K562 (cell line): ENCODE data around the gene MED20. TPM values are rescaled to one million over a fixed set of nuclear protein-coding genes. Genes with fewer than 3 reads are reported as not detected.
A peak's percentile ranks its signal among the peaks of the same experiment; 100 is the strongest.

Source experiments
- ATAC-seq: fragments of 200-7000 bp; cut with Tn5 transposase; 3 replicates; pipeline ENCODE4 v1.9.1; 2020; ENCODE audit warnings: moderate library complexity
- Bru-seq: library from RNA; stranded (reverse); fragments of 400-500 nt; gene quantifications from one replicate; lab custom pipeline; 2021; lab: Mats Ljungman, UMichigan
- BruChase-seq, 2 experiments: library from RNA; stranded (reverse); fragments of 400-500 nt; gene quantifications; one replicate each; lab custom pipeline; 2021; lab: Mats Ljungman, UMichigan
- BruUV-seq: library from RNA; stranded (reverse); fragments of 400-500 nt; replicated peaks from 2 replicates; lab custom pipeline; 2021; lab: Mats Ljungman, UMichigan
- CTCF ChIA-PET: fragments of 300-600 bp; formaldehyde crosslinking; extraction: SDS; loops from one replicate; lab custom pipeline; 2021; ENCODE audit warnings: low intra/inter-chr PET ratio; lab: Yijun Ruan, JAX
- POLR2A ChIA-PET: fragments of 300-600, 350-650 bp; sonication (Branson Sonifier 250); formaldehyde crosslinking; extraction: SDS; loops from one replicate; lab custom pipeline; 2021; ENCODE audit warnings: antibody characterized with exemption, inconsistent platforms; lab: Yijun Ruan, JAX
- DNase-seq, 4 experiments: peaks; one replicate each; pipeline versions ENCODE4 v3.0.0 to v3.0.0-alpha.2; 2011 to 2018; ENCODE audit warnings: low spot score in 3 of 4, mixed read lengths in 3 of 4; ENCODE audit errors: extremely low read depth in 1 of 4
- FAIRE-seq: peaks from 2 replicates; lab custom pipeline; 2011; peaks lifted over from hg19 to GRCh38; lab: Jason Lieb, UNC
- H2AFZ ChIP-seq: 2 replicates; pipeline ENCODE4 v1.6.0; 2011; ENCODE audit warnings: low read depth, low read length, control low read depth, inconsistent platforms
- H3K27ac ChIP-seq: fragments of 200-600 bp; 3 replicates; pipeline ENCODE4 v1.8.0; 2011; ENCODE audit warnings: low read depth, mild to moderate bottlenecking, control low read depth, inconsistent platforms, low read length, moderate library complexity, mixed read lengths; ENCODE audit errors: extremely low read depth
- H3K27me3 ChIP-seq, 2 experiments: fragments of 300-600 bp in 1 of 2; 2 replicates in 1 of 2; 3 replicates in 1 of 2; pipeline versions ENCODE4 v1.6.0 to v1.8.0; 2011; ENCODE audit warnings: inconsistent platforms in 2 of 2, low read length in 2 of 2, mild to moderate bottlenecking in 1 of 2, mixed read lengths in 1 of 2, moderate library complexity in 1 of 2; ENCODE audit not compliant: control insufficient read depth in 2 of 2, insufficient read depth in 2 of 2
- H3K36me3 ChIP-seq: fragments of 300-600 bp; 3 replicates; pipeline ENCODE4 v1.8.0; 2011; ENCODE audit warnings: mild to moderate bottlenecking, low read length, inconsistent platforms; ENCODE audit not compliant: control insufficient read depth, insufficient read depth
- H3K4me1 ChIP-seq, 2 experiments: fragments of 200-600 bp in 1 of 2; replicated peaks in 1 of 2; 2 replicates in 1 of 2; 3 replicates in 1 of 2; pipeline versions ENCODE4 v1.5.1 to v1.8.0; 2011; ENCODE audit warnings: inconsistent platforms in 2 of 2, low read length in 2 of 2, mild to moderate bottlenecking in 1 of 2, mixed read lengths in 1 of 2, moderate library complexity in 1 of 2; ENCODE audit not compliant: control insufficient read depth in 2 of 2, insufficient read depth in 2 of 2
- H3K4me2 ChIP-seq: 2 replicates; pipeline ENCODE4 v1.6.1; 2011; ENCODE audit warnings: low read length, control low read depth, inconsistent platforms, mixed read lengths; ENCODE audit not compliant: insufficient read depth
- H3K4me3 ChIP-seq: fragments of 200-600 bp; sonication (generic), shearing (Covaris generic); 2 replicates; pipeline ENCODE4 v1.5.1; 2016; ENCODE audit warnings: control low read depth, inconsistent platforms
- H3K79me2 ChIP-seq: fragments of 200-600 bp; 3 replicates; pipeline ENCODE4 v1.8.0; 2011; ENCODE audit warnings: low read length, inconsistent platforms; ENCODE audit not compliant: control insufficient read depth, insufficient read depth
- H3K9ac ChIP-seq, 2 experiments: 2 replicates each; pipeline versions ENCODE4 v1.6.0 to v1.6.1; 2011; ENCODE audit warnings: low read depth in 2 of 2, low read length in 2 of 2, control low read depth in 1 of 2, inconsistent platforms in 1 of 2, mild to moderate bottlenecking in 1 of 2, mixed read lengths in 1 of 2; ENCODE audit not compliant: insufficient read depth in 1 of 2
- H3K9me1 ChIP-seq: one replicate; pipeline ENCODE4 v1.6.0; 2011; ENCODE audit warnings: inconsistent platforms, mild to moderate bottlenecking, low read length, moderate library complexity; ENCODE audit not compliant: control insufficient read depth, insufficient read depth
- H3K9me3 ChIP-seq: replicated peaks from 2 replicates; pipeline ENCODE4 v1.5.1; 2011; ENCODE audit warnings: low read depth, low read length, inconsistent platforms; ENCODE audit not compliant: control insufficient read depth, insufficient read depth
- H4K20me1 ChIP-seq: replicated peaks from 2 replicates; pipeline ENCODE4 v1.6.1; 2011; ENCODE audit warnings: low read length, inconsistent platforms, mixed read lengths; ENCODE audit not compliant: control insufficient read depth, insufficient read depth
- CBX8 ChIP-seq: fragments of 200-600 bp; sonication (generic); IDR thresholded peaks from 2 replicates; pipeline ENCODE4 v1.6.1; 2012; ENCODE audit warnings: borderline replicate concordance, mixed run types, low read depth, mild to moderate bottlenecking, moderate library complexity, mixed read lengths, low read length, control low read depth, inconsistent platforms; ENCODE audit not compliant: poor library complexity, severe bottlenecking; ENCODE audit errors: extremely low read depth
- DIDO1 ChIP-seq: fragments of 450-650 bp; IDR thresholded peaks from 2 replicates; pipeline ENCODE4 v1.6.1; 2016; ENCODE audit warnings: low read depth, missing biosample characterization, missing genetic modification characterization
- GTF2E2 ChIP-seq: fragments of 200-800 bp; sonication (Bioruptor generic); IDR thresholded peaks from 2 replicates; pipeline ENCODE4 v1.6.1; 2016; ENCODE audit warnings: missing genetic modification characterization, missing compliant biosample characterization
- MCM3 ChIP-seq: fragments of 450-650 bp; IDR thresholded peaks from 2 replicates; pipeline ENCODE4 v1.6.1; 2016
- MXI1 ChIP-seq: IDR thresholded peaks from 2 replicates; pipeline ENCODE4 v1.6.1; 2011; ENCODE audit warnings: low read depth, mild to moderate bottlenecking, improper control_type of control experiment, low read length
- NCOR1 ChIP-seq: fragments of 450-650 bp; IDR thresholded peaks from 2 replicates; pipeline ENCODE4 v1.6.1; 2016; ENCODE audit warnings: mild to moderate bottlenecking, moderate library complexity
- NEUROD1 ChIP-seq: fragments of 150-350 bp; IDR thresholded peaks from 2 replicates; pipeline ENCODE4 v1.6.1; 2014; ENCODE audit warnings: borderline replicate concordance, low read length, low read depth; ENCODE audit not compliant: partially characterized antibody
- NRF1 ChIP-seq, 2 experiments: fragments of 450-650 bp; IDR thresholded peaks in 1 of 2; conservative IDR thresholded peaks in 1 of 2; 2 replicates each; pipeline ENCODE4 v1.6.1; 2014; ENCODE audit warnings: mild to moderate bottlenecking in 2 of 2
- POLR2H ChIP-seq: IDR thresholded peaks from 2 replicates; pipeline ENCODE4 v1.6.1; 2016; ENCODE audit warnings: missing genetic modification characterization, low read depth, mild to moderate bottlenecking, control low read depth, missing compliant biosample characterization, moderate library complexity
- TAF9B ChIP-seq: fragments of 450-650 bp; IDR thresholded peaks from 2 replicates; pipeline ENCODE4 v1.6.1; 2018; ENCODE audit warnings: mild to moderate bottlenecking; ENCODE audit not compliant: partially characterized antibody
- ZNF12 ChIP-seq: sonication (generic); formaldehyde crosslinking; IDR thresholded peaks from 2 replicates; pipeline ENCODE4 v1.4.0; 2020; ENCODE audit warnings: mild to moderate bottlenecking, missing genetic modification reagents
- ZNF197 ChIP-seq: fragments of 200-800 bp; sonication (Bioruptor generic); IDR thresholded peaks from 2 replicates; pipeline ENCODE4 v1.6.1; 2016; ENCODE audit warnings: low read depth, missing genetic modification characterization, missing compliant biosample characterization
- ZNF780A ChIP-seq: fragments of 250-450 bp; sonication (Bioruptor Pico); IDR thresholded peaks from 2 replicates; pipeline ENCODE4 v1.5.0; 2021; ENCODE audit warnings: mild to moderate bottlenecking
- WGBS: fragments of 100-300 bp; shearing (Covaris generic); methylation state at CpG from one replicate; pipeline ENCODE4 v1.1.6; 2016; ENCODE audit warnings: low coverage, mixed read lengths; ENCODE audit not compliant: insufficient coverage; ENCODE audit errors: missing lambda C conversion rate; 5-methylcytosine and 5-hydroxymethylcytosine counted together
- in situ Hi-C: fragments of 300-500 bp; cut with MboI; formaldehyde crosslinking; loops from 4 replicates; pipeline ENCODE4 v1.15.0; 2018; ENCODE audit warnings: inconsistent platforms, mixed read lengths
- intact Hi-C: fragments of 100-400 bp; cut with micrococcal nuclease; formaldehyde crosslinking; loops from 2 replicates; pipeline ENCODE4 v1.14.2; 2022
- long read RNA-seq, 3 experiments: library from polyadenylated mRNA in 2 of 3; library from RNA in 1 of 3; unstranded in 2 of 3; stranded (forward) in 1 of 3; transcript quantifications; one replicate each; pipeline ENCODE4 v2.0.0, GENCODE V29; 2019 to 2022
- polyA minus RNA-seq, 3 experiments: library from RNA; depleted of rRNA, polyadenylated mRNA; stranded (reverse); fragments of >200 nt; gene quantifications; 2 replicates each; pipeline ENCODE4 v1.2.3, GENCODE V29; 2011
- polyA plus RNA-seq, 8 experiments: library from polyadenylated mRNA; depleted of rRNA in 4 of 8; stranded (reverse) in 5 of 8; unstranded in 3 of 8; fragments of >200 nt; fragmentation: Nextera tagmentation in 2 of 8; fragmentation: Illumina TruSeq in 1 of 8; extraction: Ambion mirVana in 2 of 8; extraction: Trizol in 1 of 8; gene quantifications; 2 replicates each; pipeline versions ENCODE4 v1.2.1 to v1.2.3, GENCODE V29; 2011 to 2014; ENCODE audit warnings: inconsistent platforms in 1 of 8, missing spikeins in 1 of 8
- total RNA-seq, 7 experiments: library from RNA; depleted of rRNA in 6 of 7; stranded (reverse); fragments of >200 nt in 6 of 7; fragmentation: Illumina TruSeq in 2 of 7; extraction: Trizol in 2 of 7; gene quantifications; 2 replicates each; pipeline versions ENCODE4 v1.2.1 to v1.2.3, GENCODE V29; 2011 to 2021; ENCODE audit warnings: low replicate concordance in 1 of 7
- TF ChIP-seq, protein P1 (sequence below): sonication (generic); formaldehyde crosslinking; IDR thresholded peaks from 2 replicates; pipeline ENCODE4 v1.8.0; 2022; ENCODE audit warnings: missing genetic modification reagents, mild to moderate bottlenecking, borderline replicate concordance

Gene MED20, protein sequence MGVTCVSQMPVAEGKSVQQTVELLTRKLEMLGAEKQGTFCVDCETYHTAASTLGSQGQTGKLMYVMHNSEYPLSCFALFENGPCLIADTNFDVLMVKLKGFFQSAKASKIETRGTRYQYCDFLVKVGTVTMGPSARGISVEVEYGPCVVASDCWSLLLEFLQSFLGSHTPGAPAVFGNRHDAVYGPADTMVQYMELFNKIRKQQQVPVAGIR
- total RNA-seq (2011; cell fraction: chromatin; rRNA removed; ENCODE audit: low replicate concordance): 55.3 and 68.5 TPM in 2 replicates
- 42.0 and 46.7 TPM in 2 replicates for total RNA-seq (2011; cell fraction: nucleolus; rRNA removed)
- total RNA-seq (2011; cell fraction: nucleoplasm; rRNA removed): 54.3 and 70.6 TPM in 2 replicates
- 27.3 and 33.6 TPM in 2 replicates for total RNA-seq (2014; rRNA removed)
- total RNA-seq (2014; rRNA removed; fragmentation: Illumina TruSeq; extraction: Trizol): 44.6 and 45.7 TPM in 2 replicates
- 36.7 and 38.1 TPM in 2 replicates for total RNA-seq (2015; rRNA removed; fragmentation: Illumina TruSeq; extraction: Trizol)
- 46.0 and 46.5 TPM in 2 replicates for total RNA-seq (2021)
- polyA plus RNA-seq (2011; rRNA removed): 57.6 and 60.0 TPM in 2 replicates
- polyA plus RNA-seq (2011; cell fraction: cytosol; rRNA removed): 61.5 and 69.9 TPM in 2 replicates
- 37.6 and 39.3 TPM in 2 replicates for polyA plus RNA-seq (2011; cell fraction: nucleus; rRNA removed)
- polyA plus RNA-seq (2012): 30.2 and 30.4 TPM in 2 replicates
- polyA plus RNA-seq (2014; fragmentation: Illumina TruSeq; extraction: Trizol): 48.8 and 58.2 TPM in 2 replicates
- 10 to 100 TPM; 63.8 to 80.9 TPM for polyA plus RNA-seq (2014; fragmentation: Nextera tagmentation; extraction: Ambion mirVana)
- 30.4 and 32.1 TPM in 2 replicates for polyA plus RNA-seq (2014; rRNA removed)
- 55.4 and 62.0 TPM in 2 replicates for polyA minus RNA-seq (2011; rRNA and poly(A)+ RNA removed)
- 21.7 and 24.6 TPM in 2 replicates for polyA minus RNA-seq (2011; cell fraction: cytosol; rRNA and poly(A)+ RNA removed)
- 16.6 and 27.3 TPM in 2 replicates for polyA minus RNA-seq (2011; cell fraction: nucleus; rRNA and poly(A)+ RNA removed)
- percentile 81 among the genes with signal in this experiment for Bru-seq, nascent RNA
- BruChase-seq, experiment 1, labeled RNA remaining after a 2-hour chase: percentile 77 among the genes with signal in this experiment
- BruChase-seq, experiment 2, labeled RNA remaining after a 6-hour chase: percentile 79 among the genes with signal in this experiment
- long read RNA-seq, experiment 1, transcript MED20-201 (4 exons, 2,438 nt): major isoform, 55 of 118 reads
- long read RNA-seq, experiment 1, partial matches to known transcripts: 4 of 118 reads
- long read RNA-seq, experiment 1, other reads (novel, unspliced or antisense): 55 of 118 reads
- long read RNA-seq, experiment 2, partial matches to known transcripts: 2 of 49 reads
- long read RNA-seq, experiment 2, other reads (novel, unspliced or antisense): 45 of 49 reads
- long read RNA-seq, experiment 3, transcript MED20-201 (4 exons, 2,438 nt): major isoform, 43 of 55 reads
- long read RNA-seq, experiment 3, partial matches to known transcripts: 1 of 55 reads
- long read RNA-seq, experiment 3, other reads (novel, unspliced or antisense): 9 of 55 reads

DNA sequence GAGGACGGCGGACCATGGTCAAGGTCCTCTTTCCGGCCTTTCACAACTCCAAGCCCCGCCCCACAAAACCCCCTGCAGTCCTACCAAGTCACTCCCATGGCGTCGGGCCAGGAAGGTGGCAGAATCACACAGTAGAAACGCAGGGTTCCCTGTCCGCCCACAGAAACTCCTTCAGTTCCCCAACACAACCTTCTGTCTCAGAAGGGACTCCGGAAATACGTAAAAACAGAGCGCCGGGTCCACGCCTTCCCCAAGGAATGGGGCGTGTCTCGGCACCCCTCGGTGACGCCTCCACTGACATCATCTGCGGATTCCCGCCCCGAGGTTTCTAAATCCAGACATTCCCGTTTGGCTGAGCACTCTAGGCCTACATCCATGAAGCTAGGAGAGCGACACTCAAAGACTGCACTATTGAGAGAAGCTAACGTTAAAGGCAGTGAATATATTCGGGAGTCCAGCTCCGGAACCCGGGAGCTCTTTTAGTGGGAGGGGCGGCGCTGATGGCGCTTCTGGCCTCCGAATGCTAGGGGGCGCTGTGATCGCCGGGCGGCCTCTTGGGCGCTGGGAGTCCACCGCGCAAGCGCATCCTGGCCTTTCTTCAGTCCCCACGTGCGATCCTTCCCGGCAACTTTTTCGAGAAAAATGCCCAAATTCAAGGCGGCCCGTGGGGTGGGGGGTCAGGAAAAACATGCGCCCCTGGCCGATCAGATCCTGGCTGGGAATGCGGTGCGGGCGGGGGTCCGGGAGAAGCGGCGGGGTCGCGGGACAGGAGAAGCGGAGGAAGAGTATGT is at the start of gene MED20, which contains the start of gene BYSL:
TSS of gene MED20 (minus strand) at position 219 of the 791 bp plus-strand sequence. CDS start at position 98, 121 bp downstream.
TSS of gene BYSL (plus strand) at position 579 of the 791 bp plus-strand sequence. CDS start at position 643, 64 bp downstream.
- in situ Hi-C loops: no loop called here
- BruUV-seq: no TSS peak
- H3K9me1 ChIP-seq: no peaks in the 10 kb centered on the region
- peak within 1 kb of the TSS; percentile 98 for H2AFZ ChIP-seq
- H3K9me3 ChIP-seq: no peaks in the 10 kb centered on the region
- peaks cover 47% of the 10 kb centered on the region for H3K36me3 ChIP-seq
- H3K79me2 ChIP-seq: peaks cover 80% of the 10 kb centered on the region
- peak within 1 kb of the TSS; percentile 98 for H3K27ac ChIP-seq
- WGBS: under 1% methylated on average over 49 of the region's 55 CpGs
- H3K9ac ChIP-seq: peak within 1 kb of the TSS; percentile 98
- FAIRE-seq (peak; percentile 92), DNase-seq (peak; percentile 95 to 98 (median 96)), ATAC-seq (peak; percentile 89)
- H4K20me1 ChIP-seq: 0 out of 2 replicates have a peak, but pooled peaks cover 4% of the 10 kb centered on the region
- peak within 1 kb of the TSS; percentile 96 for H3K4me2 ChIP-seq
- ChIA-PET POLR2A (interaction anchor here (0.6 to 11.8 kb wide), 22 partner anchors 11 to 827 kb away, joined by 3 to 166 read pairs (median 4); partner anchors contain the start of genes CCND3 and TOMM6), CTCF (interaction anchor here (0.8 to 2.6 kb wide), 3 partner anchors 123 to 135 kb away, joined by 4 to 11 read pairs (median 9); partner anchors contain the start of gene TOMM6)
- peaks cover 14 to 16% of the 10 kb centered on the region in 2 experiments; a peak in 4 of 5 replicates for H3K4me1 ChIP-seq
- no peaks in the 10 kb centered on the region for H3K27me3 ChIP-seq
- intact Hi-C loops: loop anchor here (1.0 to 5.0 kb wide), 3 partner anchors 15 to 134 kb away; partner anchors contain the start of gene TOMM6
- H3K4me3 ChIP-seq: peak within 1 kb of the TSS; percentile 82
- TF ChIP-seq ZNF780A (CRISPR knock-in tag) (no peak), DIDO1 (tag) (peak; percentile 94), MCM3 (no peak), NEUROD1 (peak; percentile 17), ZNF12 (CRISPR knock-in tag) (peak; percentile 4; the same call in 1 of the 2 replicates), CBX8 (no peak), MXI1 (peak; percentile 83), NRF1 (conservative IDR thresholded peaks at IDR 0.05 in 1 of 2, IDR thresholded peaks at IDR 0.05 in 1 of 2) (peak; percentile 97), NCOR1 (peak; percentile 45), POLR2H (tag) (peak; percentile 80), GTF2E2 (tag) (peak; percentile 68; the same call in 1 of the 2 replicates), ZNF197 (peak; percentile 73; the same call in 1 of the 2 replicates), TAF9B (peak; percentile 76)
- TF ChIP-seq, protein P1, sequence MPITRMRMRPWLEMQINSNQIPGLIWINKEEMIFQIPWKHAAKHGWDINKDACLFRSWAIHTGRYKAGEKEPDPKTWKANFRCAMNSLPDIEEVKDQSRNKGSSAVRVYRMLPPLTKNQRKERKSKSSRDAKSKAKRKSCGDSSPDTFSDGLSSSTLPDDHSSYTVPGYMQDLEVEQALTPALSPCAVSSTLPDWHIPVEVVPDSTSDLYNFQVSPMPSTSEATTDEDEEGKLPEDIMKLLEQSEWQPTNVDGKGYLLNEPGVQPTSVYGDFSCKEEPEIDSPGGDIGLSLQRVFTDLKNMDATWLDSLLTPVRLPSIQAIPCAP (CRISPR knock-in tag): no peak
